Activated gamma-delta T cell treated with Interleukin-2 at 50 U/mL for 16 hours (primary cell): Measurements from ENCODE around the gene SEMA4B.
"Not testable (repeated sequence)": the region's sequence is repeated elsewhere in the genome, so short reads cannot be mapped to it uniquely, and the experiment has no call there.

Experiments used
- DNase-seq: peaks from one replicate; pipeline ENCODE4 v3.0.0-alpha.2; 2020

Gene SEMA4B

DNA sequence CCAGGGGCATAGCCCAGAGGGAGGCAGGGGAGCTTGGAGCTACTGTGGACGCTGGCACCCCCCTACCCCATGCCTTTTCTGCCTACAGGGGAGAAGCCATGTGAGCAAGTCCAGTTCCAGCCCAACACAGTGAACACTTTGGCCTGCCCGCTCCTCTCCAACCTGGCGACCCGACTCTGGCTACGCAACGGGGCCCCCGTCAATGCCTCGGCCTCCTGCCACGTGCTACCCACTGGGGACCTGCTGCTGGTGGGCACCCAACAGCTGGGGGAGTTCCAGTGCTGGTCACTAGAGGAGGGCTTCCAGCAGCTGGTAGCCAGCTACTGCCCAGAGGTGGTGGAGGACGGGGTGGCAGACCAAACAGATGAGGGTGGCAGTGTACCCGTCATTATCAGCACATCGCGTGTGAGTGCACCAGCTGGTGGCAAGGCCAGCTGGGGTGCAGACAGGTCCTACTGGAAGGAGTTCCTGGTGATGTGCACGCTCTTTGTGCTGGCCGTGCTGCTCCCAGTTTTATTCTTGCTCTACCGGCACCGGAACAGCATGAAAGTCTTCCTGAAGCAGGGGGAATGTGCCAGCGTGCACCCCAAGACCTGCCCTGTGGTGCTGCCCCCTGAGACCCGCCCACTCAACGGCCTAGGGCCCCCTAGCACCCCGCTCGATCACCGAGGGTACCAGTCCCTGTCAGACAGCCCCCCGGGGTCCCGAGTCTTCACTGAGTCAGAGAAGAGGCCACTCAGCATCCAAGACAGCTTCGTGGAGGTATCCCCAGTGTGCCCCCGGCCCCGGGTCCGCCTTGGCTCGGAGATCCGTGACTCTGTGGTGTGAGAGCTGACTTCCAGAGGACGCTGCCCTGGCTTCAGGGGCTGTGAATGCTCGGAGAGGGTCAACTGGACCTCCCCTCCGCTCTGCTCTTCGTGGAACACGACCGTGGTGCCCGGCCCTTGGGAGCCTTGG lies 27.0 kb downstream of the SEMA4B start:
- no peak for DNase-seq

DNA sequence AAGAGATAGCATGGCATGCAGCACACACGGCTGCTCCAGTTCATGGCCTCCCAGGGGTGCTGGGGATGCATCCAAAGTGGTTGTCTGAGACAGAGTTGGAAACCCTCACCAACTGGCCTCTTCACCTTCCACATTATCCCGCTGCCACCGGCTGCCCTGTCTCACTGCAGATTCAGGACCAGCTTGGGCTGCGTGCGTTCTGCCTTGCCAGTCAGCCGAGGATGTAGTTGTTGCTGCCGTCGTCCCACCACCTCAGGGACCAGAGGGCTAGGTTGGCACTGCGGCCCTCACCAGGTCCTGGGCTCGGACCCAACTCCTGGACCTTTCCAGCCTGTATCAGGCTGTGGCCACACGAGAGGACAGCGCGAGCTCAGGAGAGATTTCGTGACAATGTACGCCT lies 27.8 kb downstream of the SEMA4B start:
- no peak for DNase-seq

DNA sequence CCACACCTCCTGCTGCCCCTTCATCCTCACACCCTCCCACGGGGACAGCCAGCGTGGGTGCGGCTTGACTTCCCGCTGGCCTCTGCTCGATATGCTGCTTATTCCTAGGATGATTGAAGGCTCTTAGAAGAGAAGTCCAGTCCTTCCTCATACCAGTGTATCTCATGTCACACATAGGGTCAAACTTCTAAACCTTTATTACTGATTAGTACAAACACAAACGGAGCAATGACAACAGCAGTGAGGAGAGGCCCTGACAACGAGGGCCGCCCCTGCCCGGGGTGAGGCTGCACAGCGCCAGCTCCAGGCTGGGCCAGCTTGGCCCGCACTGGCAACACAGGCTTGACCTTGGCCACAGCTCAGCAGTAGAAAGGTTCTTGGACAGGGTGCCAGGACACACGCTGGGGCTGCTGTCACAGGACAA lies 29.0 kb downstream of the SEMA4B start:
- DNase-seq: no peak

DNA sequence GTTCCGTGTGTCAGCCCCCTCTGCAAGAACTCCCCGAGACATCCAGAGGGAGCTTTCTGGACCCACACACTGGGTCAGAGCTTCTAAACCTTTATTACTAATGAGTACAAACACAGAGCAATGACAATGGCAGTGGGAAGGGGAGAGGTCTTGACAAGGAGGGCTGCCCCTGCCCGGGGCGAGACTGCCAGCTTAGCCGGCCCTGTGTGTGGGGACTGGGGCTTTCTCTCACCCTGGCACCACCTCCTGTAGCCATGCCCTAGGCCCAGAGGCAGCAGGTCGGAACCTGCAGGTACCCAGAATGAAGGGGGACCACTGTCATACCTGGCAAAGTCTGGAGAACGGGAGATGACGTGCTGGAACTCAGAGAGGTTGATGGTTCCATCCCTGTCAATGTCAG lies 29.5 kb downstream of the SEMA4B start:
- no peak for DNase-seq

DNA sequence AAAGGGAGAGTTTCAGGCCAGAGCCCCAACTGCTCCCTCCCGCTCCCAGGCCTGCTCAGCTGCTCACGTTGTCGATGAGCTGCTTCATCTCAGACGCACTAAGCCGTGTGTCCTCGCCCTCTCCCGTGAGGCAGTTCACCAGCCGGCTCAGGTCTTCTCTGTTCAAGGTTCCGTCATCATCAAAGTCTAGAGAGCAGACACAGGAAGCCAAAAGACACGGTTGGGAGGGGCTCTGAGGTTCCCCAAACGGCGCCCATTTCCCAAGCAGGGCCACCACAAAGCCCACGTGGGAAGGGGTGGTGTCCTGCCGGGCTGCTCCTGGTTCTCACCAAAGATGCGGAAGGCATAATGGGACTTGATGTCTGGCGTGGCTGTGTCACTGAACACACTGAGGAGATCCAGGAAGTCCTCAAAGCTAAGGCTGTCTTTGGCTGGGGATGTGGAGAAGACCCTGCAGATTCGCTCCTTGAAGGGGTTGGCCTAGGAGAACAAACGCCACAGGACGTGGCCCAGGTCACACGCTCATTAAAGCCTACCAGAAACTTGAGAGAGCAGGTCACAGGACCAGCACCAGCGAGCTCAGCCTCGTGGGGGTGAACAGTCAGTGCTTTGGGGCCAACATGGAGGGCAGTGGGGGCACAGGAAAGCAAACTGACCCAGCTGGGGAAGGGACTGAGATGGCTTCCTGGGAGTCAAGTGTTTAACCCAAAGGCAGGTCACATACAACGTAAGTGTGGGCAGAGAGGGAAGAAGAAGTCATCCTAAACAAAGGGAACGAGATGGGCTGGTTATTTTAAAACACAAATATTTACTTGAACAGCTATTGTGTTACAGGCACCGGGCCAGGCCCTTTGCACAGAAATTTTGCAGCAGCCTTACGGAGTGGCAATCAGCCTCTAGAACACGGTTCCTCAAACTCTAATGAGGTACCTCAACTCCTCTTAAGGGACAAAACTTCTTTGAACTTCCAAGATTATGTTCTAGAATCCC lies 30.2 kb downstream of the SEMA4B start:
- peak; percentile 76 for DNase-seq

DNA sequence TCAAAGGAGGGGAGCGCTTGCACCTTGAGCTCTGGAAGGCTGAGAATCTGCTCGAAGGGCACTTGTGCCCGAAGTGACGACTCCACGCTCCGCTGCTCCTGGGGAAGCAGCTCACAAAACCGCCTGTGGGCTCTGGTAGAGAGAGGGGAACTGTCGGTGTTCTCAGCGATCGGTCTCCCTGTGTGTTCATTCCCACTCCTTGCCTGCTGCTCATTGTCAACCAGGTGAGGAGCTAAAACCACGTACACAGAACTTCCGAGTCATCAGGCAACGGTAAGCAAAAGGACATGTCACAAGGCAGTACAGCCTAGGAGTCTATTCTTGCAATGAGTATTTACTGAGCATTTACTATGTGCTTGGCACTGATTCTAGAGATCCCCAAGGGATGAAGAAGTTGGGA lies 31.1 kb downstream of the SEMA4B start:
- DNase-seq: no peak

DNA sequence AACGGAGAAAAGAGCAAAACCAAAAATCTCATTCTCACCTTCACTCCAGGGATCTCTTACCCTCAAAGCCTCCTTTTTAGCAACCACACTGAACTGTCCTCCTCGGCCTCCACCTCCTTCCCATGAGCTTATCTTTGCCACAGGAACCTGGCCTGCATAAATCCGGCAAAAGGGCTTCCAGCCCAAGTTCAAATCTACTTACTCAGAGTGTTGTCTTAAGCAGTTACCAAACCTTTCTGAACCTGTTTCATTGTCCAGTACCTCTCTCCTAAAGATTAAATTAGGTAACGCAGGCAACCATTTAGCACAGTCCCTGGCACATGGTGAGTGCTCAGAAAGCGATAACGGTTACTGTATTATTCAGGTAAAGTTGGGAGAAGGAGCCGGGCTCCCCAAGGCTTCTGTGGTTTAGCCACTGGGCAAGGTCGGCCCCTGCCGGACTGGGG lies 31.8 kb downstream of the SEMA4B start:
- no peak for DNase-seq

DNA sequence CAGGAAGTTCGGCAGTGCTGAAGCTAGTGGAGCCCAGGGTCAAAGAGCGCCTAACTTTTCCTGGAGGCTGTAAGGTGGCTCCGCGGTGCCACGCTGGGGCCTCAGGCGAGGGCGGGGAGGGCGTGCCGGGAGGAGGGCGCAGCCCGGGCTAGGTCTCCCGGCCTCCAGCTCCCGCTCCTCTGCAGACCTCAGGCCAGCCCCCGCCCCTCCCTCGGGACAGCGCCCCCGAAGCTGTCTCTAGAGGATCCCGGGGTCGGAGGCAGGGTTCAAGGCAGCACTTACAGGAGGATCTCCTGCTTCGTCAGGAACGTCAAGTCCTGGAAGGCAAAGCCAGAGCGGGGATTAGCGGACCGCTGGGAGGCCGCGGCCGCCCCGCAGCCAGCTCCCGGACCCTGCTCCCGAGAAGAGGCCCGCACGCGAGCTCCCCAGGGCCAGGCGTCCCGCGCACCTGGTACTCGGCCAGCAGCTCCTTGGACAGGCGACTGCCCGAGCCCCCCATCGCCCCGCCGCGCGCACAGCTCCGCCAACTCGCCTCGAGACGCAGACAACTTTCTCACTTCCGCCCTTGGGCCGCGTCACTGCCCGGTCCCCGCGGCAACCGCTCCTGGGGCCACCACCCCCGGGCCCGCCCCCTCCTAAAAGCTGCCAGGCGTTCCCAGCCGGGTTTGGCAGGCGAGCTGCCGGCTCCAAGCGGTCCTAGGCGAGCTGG lies 32.4 kb downstream of the SEMA4B start, which contains the start of gene CIB1:
TSS of gene CIB1 (minus strand) at position 555 of the 709 bp plus-strand sequence. CDS start at position 499, 56 bp downstream.
- DNase-seq: peak; percentile 97

DNA sequence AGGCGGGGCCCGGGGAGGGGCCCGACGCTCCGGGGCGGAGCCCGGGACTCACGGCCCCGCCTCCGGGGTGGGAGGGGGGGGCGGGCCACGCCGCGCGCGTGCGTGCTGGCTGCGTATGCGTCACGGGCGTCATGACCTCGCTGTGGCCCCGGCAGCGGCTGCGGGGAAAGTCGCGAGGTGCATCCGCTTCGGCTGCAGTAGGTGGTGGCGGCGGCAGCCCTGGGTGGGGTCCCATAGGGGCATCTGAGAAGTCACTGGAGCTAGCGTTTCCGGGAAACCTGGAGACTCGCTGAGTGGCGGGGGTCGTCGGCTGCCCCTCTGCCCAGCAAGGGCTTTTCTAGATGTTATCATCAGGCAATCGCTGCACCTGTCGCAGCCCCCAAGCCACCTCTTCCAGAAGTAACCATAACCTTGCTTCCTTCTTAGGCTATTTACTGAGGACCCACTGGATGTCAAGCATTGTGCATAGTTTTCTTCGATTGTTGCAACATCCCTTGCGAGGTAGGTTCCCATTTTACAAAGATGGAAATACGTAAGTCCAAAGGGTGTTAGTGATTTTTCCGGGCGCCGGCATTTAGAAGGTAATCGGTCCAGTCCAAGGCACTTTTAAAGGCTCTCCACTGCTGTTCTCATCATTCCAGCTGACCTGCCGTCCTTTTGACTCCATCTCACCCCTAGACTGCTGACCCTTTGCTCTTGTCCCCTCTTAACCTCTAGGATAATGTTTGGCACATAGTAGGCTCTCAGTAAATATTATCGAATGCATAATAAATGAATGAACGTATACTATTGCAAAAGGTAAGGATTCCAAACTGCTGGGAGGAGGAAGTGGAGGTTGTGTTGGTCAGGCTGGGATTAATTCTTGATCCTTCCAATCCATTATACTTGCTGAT lies 33.2 kb downstream of the SEMA4B start, which contains the start of gene GDPGP1:
TSS of gene GDPGP1 (plus strand) at position 114 of the 893 bp plus-strand sequence. CDS start 6,700 bp downstream, outside the sequence.
- DNase-seq: no peak

DNA sequence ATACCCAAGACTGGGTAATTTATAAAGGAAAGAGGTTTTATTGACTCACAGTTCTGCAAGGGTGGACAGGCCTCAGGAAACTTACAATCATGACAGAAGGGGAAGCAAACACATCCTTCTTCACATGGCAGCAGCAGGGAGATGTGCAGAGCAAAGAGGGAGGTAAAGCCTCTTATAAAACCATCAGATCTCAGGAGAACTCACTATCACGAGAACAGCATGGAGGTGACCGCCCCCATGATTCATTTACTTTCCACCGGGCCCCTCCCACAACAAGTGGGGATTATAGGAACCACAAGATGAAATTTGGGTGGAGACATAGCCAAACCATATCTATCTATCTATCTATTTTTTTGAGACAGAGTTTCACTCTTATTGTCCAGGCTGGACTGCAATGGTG lies 38.2 kb downstream of the SEMA4B start:
- DNase-seq: no peak

DNA sequence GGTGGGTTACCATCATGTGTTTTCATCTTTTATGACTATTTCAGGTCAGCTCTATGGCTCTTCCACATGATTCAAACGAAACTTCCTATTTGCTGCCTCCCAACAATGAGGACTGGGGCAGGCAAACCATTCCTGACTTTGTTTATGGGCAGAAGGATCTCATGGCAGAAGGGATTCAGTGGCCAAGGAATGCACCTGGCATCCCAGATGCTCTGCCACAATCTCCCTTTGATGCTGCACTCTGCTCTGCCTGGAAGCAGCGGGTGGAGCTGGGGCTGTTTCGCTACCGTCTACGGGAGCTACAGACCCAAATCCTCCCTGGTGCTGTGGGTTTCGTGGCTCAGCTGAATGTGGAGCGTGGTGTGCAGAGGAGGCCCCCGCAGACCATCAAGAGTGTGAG lies 39.7 kb downstream of the SEMA4B start:
- no peak for DNase-seq

DNA sequence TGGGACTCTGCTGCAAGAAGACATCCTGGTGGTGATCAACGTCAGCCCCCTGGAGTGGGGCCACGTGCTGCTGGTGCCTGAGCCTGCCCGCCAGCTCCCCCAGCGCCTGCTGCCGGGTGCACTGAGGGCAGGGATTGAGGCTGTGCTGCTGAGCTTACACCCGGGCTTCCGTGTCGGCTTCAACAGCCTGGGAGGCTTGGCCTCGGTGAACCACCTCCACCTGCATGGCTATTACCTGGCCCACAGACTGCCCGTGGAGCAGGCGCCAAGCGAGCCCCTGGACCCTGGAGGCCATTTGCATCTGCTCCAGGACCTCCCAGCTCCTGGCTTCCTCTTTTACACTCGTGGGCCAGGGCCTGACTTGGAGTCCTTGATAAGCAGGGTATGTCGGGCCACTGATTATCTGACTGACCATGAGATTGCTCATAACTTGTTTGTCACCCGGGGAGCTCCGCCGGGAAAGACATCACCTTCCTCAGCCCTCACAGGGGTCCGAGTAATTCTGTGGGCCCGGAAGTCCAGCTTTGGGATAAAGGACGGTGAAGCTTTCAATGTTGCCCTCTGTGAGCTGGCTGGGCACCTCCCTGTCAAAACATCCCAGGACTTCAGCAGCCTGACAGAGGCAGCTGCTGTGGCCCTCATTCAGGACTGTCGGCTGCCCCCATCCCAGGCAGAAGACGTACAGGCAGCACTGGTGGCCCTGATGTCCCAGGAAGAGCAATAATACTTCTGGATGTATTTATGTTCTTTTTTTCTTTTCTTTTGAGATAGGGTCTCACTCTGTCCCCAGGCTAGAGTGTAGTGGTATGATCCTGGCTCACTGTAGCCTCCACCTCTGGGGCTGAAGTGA lies 40.4 kb downstream of the SEMA4B start:
- DNase-seq: no peak

DNA sequence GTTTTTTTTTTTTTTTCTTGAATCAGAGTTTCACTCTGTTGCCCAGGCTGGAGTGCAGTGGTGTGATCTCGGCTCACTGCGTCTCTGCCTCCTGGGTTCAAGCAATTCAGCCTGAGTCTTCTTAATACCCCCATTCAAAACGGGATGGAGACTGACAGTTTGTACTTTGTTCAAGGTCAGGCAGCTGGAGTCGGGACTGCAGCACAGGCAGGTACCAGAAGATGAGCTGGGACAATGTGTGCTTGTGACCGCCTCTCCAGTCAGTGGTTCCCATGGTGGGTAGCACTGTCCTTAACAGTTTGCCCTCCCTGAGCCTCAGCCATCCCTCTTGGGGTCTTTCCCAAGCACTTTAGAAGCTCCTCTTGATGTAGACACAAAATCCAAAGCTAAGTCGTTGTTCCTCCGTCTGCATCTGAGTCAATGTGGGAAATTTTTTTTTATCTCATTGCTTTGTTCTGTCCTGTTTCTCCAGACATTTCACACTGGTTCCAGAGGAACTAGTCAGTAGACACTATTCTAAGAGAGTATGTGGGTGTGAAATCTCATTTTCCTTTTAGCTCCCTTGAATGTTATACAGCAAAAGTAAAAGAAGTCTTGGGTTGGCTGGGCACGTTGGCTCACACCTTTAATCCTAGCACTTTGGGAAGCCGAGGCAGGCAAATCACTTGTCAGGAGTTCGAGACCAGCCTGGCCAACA lies 43.0 kb downstream of the SEMA4B start:
- DNase-seq: no peak

DNA sequence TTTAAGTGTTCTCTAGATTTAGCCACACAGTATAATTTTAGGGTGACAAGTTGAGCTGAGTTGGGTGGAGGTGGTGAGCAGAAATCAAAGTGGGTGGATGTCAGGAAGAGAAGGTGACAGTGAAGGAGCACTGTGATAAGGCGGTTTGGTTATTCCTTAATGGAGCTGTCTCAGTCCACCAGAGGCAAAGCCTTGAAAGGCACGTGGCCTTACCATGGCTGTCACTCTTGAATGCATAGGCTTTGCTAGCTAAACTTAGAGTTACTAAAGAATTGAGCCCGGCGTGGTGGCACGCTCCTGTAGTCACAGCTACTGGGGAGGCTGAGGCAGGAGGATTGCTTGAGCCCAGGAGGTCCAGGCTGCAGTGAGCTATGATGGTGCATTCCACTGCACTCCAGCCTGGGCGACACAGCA lies 47.7 kb downstream of the SEMA4B start:
- no peak for DNase-seq

DNA sequence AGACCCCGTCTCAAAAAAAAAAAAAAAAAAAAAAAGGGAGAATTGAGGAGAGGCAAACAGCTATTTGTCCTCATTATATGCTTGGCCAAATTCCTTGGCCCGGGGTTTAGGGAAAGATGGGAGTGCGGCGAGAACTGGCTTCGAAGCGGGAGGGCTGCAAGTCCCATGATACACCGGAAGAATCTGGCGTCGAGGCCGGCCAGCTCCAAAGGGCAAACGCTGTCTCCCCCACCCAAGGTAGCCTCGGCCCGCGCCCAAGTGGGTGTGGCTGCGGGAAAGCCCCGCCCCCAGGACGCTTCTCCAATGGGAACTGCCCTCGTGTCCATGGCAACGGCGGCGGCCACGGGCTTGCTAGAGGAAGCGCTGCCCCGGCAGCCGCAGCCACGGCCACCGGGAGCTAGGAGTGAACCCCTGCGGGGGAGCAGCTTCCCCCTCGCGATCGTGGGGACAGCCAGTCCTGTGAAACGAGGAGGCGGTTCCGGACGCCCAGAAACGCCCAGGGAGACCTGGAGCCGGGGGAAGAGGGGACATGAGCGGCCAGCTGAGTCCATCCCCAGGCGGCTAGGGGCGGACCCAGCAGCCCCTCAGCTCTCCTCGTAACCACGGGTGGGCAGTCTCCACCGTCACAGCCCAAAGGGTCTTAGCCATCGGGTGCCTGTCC lies 48.2 kb downstream of the SEMA4B start, which contains the start of gene TTLL13:
TSS of gene TTLL13 (plus strand) at position 354 of the 661 bp plus-strand sequence. CDS start 1,075 bp downstream, outside the sequence.
- peak; percentile 54 for DNase-seq

DNA sequence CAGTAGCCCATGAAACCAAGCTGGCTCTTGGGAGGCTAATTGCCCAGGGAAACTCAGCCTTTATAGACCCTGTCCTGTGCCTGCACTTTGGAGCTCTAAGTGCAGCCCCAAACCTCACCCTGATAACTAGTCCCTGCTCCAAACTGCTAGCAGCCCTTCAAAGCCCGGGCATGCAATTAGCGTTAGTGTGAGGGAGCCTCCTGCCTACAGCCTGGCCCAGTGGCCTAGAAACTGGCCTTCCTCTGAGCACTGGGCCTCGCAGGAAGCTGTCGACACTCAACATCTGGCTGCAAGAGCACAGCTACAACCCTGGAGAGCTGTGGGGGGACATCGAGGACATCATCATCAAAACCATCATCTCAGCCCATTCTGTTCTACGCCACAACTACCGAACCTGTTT lies 56.6 kb downstream of the SEMA4B start:
- DNase-seq: no peak

DNA sequence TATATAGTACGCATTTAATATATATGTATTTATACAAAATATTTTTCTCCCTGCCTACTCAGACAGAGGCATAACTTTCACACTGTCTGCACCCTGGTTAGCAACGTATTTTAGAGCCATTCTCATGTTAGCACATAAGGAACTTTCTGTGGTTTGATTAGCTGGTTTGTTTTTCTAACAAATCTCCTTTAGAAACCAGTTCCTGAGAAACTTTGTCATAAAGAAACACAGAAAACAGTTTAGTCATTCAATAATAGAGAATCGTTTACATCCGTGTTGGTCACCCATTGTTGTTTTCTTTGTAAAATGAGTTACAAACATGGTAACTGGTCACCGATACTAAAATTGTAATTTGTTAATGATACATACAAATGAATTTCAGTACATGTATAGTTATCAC lies 58.4 kb downstream of the SEMA4B start:
- no peak for DNase-seq

DNA sequence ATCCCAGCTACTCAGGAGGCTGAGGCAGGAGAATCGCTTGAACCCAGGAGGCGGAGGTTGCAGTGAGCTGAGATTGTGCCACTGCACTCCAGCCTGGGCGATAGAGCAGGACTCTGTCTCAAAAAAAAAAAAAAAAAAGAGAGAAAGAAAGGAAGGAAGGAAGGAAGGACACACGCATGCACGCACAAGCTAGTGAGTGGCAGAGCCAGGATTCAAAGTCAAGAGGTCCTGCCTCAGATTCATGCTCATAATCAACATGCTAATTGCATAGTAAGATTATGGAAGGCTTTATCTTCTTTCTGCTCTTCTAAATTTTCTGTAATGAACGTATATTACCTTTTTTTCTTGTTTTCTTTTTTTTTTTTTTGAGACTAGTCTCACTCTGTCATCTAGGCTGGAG lies 59.6 kb downstream of the SEMA4B start:
- DNase-seq: not testable (repeated sequence)

DNA sequence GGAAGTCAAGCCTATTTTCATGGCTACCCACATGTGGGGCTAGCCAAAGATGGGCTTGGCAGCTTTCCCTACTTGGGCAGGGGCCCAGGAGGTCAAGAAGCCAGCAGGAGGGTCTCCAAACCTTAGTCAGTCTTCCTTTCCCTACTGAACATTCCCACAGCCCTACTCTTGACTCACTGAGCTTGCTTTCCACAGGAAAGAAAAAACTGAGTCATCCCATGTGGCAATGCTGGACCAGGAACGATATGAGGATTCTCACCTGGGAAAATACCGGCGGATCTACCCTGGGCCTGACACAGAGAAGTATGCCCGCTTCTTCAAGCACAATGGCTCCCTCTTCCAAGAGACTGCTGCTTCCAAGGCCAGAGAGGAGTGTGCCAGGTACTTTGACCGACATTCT lies 60.7 kb downstream of the SEMA4B start:
- no peak for DNase-seq
